ENCODE results near the gene DERL3. TPM values are rescaled to one million over a fixed set of nuclear protein-coding genes. Genes with fewer than 3 reads are reported as not detected.
"Not testable (repeated sequence)": the region's sequence is repeated elsewhere in the genome, so short reads cannot be mapped to it uniquely, and the experiment has no call there.

Gene DERL3
- polyA plus RNA-seq (ENCODE audit: insufficient read length): 0.66 TPM

DNA sequence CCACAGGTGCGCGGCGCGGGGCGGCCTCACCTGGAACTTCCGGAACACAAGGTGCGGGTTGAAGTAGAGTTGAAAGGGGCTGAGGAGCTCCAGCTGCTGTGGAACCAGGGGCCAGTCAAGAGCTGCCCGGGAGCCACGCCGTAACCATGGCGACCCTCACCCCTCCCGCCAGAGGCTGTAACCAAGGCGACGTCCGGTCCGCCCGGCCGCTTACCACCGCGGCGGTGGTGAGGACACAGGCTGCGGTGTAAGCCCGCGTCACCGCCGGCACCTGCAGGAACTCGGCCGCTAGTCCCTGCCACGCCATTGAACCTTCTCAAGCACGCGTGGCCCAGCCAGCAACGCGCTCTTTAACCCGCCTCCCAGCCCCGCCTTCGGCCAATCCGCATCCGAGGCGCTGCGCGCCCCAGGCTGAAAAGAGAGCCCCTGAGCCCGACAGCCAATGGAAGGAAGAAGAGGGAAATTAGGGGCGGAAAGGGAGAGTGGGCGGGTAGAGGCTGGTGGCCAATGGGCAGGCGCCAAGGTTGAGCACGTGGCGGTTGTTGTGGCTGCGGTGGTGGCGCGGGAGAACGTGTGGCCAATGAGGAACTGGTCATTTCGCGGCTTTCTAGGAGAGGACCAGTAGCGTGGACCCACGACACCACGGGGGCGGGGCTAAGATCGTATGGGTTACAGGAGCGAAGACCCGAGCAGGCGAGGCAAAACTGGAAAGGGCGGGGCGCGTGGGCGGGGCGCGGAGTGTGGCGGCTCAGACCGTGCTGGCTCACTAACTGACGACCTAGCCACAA, at the start of gene DERL3:
TSS of gene DERL3 (minus strand) at position 326 of the 788 bp plus-strand sequence. CDS start at position 307, 19 bp downstream.
- peak; percentile 65 for DNase-seq (ENCODE audit: low read depth)

DNA sequence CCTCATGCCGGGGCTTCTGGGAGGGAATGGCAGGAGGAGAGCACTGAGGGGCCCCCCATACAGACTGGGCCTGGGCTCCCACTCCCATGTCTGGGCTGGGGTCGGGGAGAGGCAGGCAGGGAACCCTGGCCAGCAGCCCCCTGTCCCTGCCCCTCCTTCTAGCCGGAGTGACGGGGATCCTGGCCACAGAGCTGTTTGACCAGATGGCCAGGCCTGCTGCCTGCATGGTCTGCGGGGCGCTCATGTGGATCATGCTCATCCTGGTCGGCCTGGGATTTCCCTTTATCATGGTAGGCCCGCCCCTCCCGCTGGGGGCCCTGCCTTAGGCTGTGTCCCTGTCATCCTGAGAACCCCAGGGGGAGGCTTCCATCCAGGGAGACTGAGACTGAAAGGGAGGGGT, 45.3 kb upstream of the DERL3 start:
- DNase-seq (ENCODE audit: low read depth): no peak

DNA sequence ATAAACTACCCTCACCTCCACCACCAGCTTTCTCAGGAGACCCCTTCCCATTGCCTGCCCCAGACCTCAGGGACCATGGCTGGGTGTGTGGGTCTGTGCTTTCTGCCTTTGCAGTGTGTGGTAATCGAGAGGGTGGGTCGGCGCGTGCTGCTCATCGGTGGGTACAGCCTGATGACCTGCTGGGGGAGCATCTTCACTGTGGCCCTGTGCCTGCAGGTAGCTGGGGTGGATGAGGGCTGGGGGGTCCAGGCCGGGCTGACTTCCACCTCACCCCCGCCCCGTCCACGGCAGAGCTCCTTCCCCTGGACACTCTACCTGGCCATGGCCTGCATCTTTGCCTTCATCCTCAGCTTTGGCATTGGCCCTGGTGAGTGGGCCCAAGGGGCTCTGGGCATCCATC, 44.9 kb upstream of the DERL3 start:
- no peak for DNase-seq (ENCODE audit: low read depth)

DNA sequence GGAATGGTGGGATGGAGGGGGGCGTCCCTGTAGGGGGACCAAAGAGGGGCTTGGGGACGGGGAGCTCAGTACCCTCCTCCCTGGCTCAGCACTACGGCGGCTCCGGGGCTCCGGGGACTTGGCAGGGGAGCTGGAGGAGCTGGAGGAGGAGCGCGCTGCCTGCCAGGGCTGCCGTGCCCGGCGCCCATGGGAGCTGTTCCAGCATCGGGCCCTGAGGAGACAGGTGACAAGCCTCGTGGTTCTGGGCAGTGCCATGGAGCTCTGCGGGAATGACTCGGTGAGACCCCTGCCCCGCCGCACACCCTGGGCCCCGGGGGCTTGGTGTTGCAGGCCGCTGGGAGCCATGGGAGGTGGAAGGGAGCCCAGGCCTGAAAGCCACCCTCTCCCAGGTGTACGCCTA, 43.6 kb upstream of the DERL3 start:
- DNase-seq (ENCODE audit: low read depth): no peak

DNA sequence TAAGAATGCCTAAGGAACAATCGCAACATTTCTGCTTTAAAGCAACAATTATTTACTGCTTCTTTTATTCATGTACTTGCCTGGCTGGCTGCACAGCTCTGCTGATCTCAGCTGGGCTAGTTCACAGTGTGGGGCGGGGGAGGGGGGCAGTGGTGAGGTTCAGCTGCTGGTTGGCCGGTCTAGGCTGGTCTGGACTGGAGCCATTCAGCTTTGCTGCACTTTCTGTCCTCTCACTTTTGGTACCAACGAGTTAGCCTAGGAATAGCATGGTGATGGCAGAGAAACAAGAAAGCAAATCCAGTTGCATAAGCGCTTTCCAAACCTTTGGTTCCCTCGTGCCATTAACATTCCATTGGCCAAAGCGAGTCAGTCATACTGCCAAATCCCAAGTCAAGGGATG, 39.4 kb upstream of the DERL3 start:
- DNase-seq (ENCODE audit: low read depth): no peak

DNA sequence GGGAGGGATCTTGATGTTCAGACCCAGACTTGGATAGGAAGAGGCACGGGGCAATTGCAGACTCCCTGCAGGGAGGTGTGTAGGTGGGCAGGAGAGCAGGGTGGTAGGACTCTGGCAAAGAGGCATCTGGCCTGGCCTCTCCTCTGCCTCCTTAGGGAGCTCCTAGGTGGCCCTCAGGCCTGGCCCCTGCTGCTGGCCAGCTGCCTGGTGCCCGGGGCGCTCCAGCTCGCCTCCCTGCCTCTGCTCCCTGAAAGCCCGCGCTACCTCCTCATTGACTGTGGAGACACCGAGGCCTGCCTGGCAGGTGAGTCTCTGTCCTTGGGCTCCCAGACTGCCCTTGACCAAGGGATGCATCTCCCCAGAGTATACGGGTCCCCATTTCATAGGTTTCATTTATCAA, 38.8 kb upstream of the DERL3 start:
- no peak for DNase-seq (ENCODE audit: low read depth)

DNA sequence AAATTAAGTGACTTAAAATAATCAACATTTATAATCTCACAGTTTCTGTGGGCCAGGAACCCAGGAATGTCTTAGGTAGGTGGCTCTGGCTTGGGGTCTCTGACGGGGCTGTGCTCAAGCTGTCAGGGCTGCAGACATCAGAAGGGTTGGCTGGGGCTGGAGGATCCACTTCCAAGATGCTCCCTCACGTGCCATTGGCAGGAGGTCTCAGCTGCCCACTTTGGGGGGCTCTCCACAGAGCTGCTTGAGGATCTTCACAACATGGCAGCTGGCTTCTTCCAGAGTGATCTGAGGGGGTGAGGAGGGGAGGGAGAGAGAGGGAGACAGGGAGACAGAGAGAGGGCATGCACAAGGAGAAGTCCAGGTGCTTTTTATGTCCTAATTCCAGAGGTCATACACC, 37.0 kb upstream of the DERL3 start:
- DNase-seq (ENCODE audit: low read depth): no peak

DNA sequence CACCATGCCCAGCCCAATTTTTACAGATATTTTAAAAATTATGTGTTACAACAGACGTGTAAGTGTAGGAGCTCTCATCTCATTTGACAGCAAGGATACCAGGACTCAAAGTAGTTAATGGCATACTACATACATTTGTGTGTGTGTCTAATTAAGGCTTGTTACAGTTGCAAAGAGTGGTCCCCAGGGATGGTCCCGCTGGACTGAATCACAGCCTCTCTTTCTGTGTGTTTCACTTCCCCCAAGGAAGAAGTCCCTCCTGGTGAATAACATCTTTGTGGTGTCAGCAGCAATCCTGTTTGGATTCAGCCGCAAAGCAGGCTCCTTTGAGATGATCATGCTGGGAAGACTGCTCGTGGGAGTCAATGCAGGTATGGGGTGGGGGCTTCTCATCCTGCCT, 36.1 kb upstream of the DERL3 start:
- DNase-seq (ENCODE audit: low read depth): no peak

DNA sequence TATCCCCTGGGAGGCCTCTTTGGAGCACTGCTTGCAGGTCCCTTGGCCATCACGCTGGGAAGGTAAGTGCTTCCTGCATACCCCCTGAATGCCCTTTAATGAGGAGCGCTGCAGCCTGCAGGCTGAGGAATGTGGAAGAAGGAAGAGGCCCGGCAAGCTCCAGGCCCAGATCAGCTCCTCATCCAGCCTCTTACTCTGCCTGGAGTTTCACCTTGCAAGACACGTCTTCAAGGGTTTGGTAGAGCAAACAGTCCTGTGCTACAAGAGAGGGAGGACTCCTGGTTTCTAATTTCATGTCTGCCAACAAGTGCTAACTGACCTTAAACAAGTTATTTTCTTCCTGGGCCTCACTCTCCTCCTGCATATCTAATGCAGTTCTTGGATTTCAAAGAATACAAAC, 29.8 kb upstream of the DERL3 start:
- no peak for DNase-seq (ENCODE audit: low read depth)

DNA sequence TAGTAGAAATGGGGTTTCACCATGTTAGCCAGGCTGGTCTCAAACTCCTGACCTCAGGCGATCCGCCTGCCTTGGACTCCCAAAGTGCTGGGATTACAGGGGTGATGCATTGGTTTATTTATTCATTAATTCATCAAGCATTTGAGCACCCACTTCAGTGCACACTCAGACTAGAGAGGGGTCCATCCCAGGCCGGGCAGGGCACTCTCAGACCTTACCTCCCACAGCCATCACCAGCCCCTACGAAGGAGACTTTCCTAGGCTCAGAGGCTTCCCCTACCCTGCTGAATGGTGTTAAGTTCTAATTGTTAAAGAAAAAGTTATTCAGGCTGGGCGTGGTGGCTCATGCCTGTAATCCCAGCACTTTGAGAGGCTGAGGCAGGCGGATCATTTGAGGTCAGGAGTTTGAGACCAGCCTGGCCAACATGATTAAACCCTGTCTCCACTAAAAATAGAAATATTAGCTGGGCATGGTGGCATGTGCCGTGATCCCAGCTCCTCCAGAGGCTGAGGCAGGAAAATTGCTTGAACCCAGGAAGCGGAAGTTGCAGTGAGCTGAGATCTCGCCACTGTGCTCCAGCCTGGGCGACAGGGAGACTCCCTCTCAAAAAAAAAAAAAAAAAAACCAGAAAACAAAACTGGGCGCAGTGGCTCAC, 25.8 kb upstream of the DERL3 start:
- DNase-seq (ENCODE audit: low read depth): not testable (repeated sequence)

DNA sequence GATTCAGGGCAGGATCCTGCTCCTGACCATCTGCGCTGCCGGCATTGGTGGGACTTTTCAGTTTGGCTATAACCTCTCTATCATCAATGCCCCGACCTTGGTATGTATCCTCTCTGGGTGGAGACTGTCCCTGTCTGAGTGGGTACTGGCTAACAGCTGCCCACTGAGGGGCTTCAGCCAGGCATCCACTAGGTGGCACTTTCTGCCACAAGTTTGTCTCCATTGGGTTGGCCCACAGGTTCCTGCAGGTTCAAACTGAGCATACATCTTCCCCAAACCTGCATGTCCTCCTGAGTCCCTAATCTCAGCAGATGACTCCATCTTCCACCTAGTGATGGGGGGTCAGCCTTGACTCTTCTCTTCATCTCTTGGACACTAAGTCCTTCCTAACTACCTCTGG, 23.3 kb upstream of the DERL3 start:
- DNase-seq (ENCODE audit: low read depth): no peak

DNA sequence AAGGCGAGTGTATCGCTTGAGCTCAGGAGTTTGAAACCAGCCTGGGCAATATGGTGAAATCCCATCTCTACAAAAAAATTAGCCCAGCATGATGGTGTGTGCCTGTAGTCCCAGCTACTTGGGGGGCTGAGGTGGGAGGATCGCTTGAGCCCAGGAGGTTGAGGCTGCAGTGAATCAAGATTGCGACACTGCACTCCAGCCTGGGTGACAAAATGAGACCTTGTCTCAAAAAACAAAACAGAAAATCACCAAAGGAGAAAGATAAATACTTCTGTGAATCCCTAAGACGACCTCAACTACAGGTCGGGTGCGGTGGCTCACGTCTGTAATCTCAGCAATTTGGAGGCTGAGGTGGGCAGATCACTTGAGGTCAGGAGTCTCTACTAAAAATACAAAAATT, 21.4 kb upstream of the DERL3 start:
- not testable (repeated sequence) for DNase-seq (ENCODE audit: low read depth)

DNA sequence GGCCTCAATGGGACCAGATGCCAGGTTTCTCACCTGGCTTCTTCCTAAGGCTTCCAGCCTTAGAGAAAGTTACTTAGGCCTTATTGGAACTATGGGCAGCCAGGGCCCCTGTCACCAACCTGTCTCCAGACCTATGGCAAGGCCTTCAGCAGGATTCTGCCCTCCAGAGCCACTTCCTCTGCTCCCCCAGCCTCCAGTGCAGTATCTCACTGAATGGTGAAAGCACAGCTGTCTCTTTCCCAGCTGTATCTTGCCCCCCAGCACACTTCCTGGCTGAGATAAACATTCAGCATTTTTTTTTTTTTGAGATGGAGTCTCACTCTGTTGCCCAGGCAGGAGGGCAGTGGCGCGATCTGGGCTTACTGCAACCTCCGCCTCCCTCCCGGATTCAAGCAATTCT, 20.4 kb upstream of the DERL3 start:
- DNase-seq (ENCODE audit: low read depth): no peak

DNA sequence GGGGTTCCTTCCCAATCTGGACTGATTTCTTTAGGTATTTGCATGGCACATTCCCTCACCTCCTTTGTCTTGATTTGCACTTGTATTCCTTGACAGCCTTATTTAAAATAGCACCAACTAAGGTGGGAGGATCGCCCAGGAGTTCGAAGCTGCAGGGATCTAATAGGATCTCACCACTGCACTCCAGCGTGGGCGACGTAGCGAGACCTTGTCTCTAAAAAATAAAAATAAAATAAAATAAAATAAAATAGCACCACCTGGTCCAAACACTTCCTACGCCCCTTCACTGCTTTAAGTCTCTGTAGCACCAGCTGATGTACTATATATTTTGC, 19.6 kb upstream of the DERL3 start:
- no peak for DNase-seq (ENCODE audit: low read depth)

DNA sequence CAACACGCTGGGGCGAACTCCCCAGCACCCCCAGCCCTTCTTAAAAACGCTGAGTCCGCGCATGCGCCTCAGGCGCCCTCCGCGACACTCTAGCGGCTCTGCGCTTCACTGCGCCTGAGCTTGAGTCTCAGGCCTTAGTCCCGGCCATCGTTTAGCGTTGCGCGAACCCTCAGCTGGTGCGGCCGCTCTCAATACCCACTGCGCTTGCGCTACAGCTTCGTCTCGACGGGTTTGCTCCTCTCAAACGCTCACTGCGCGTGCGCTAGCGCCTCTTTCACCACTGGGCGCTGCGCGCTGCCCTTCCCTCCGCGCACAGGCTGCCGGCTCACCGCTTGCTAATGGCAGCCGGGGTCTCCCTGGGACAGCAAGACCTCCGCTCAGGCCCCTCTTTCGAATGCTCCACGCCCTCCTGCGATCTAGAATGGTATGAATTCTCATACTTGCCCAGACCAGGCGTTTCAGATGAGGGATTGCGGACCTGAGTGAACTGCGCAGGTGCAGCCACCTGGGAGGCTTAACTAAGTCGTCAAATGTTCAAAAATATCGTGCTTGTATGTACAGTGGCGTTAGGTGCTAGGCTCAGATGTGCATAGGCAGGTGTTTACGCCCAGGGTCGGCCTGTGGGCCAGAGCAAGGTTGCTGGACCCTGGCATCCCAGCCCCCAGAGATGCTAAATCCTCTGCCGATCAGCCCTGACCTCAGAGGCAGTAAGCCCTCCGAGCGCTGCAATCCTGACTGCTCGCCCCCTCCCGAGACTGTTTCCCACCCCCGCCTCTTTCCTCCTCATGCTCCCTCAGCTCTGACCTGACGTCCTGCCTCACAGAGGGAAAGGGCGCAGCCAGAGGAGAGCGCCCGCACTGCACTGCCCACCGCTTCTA, 19.0 kb upstream of the DERL3 start, which contains the start of gene SLC2A11:
TSS of gene SLC2A11 (plus strand) at position 270 of the 878 bp plus-strand sequence. CDS start at position 395, 125 bp downstream.
- peak; percentile 98 for DNase-seq (ENCODE audit: low read depth)

DNA sequence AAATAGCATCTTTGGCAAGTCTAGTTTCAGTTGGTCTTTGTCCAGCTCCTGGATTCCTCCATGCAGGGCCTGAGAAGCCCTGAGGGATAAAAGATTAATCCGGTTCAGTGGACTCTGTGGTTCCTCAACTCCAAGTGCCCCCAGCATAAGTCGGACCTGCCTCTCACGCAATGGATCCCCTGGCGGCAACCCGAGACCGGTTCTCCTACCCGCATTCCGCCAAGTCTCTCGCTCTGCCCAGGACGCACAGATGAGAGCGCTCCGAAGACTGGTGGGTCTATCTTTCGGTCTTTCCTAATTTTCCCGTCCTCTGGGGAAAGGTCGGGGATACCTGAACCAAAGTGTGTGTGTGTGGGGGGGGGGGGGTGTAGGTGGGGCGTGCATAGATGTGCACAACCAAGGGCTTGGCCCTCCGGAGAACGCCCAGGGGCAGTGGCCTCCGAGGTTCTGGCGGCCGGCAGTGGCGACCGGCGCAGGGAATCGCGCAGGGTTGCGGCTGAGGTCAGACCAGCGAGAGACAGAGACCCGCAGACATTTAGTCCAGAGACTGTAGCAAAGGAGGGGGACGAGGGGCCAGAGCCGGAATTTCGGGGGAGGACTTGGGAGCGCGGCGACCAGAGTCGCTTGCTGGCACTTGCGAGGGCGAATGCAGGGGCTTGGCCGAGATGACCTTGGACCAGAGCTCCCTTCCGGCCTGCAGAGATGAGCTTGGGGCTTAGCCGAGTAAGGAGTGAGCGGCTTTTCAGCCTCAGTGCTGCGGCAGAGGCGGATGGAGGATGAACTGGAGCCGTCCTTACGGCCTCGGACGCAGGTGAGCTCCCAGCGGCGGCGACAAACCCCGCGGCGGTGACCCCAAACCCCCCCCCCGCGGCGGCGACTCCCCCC, 18.2 kb upstream of the DERL3 start:
- DNase-seq (ENCODE audit: low read depth): no peak

DNA sequence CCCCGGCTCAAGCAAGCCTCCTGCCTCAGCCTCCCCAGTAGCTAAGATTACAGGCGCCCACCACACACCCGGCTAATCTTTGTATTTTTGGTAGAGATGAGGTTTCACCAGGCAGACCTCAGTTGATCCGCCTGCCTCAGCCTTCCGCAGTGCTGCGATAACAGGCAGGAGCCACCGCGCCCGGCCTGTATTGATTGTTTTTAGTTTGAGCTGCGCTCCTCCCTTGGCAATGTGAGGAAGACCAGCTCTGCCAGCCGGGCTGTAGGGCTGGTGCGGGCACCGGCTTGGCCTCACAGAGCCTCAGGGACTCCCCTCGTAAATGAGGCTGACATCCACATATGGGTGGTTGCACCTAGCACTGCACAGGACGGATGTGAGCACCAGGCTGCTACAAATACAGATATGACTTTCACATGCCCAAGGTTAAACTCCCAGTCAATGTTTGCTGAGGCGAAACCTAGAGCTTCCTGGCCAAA, 11.4 kb upstream of the DERL3 start:
- no peak for DNase-seq (ENCODE audit: low read depth)

DNA sequence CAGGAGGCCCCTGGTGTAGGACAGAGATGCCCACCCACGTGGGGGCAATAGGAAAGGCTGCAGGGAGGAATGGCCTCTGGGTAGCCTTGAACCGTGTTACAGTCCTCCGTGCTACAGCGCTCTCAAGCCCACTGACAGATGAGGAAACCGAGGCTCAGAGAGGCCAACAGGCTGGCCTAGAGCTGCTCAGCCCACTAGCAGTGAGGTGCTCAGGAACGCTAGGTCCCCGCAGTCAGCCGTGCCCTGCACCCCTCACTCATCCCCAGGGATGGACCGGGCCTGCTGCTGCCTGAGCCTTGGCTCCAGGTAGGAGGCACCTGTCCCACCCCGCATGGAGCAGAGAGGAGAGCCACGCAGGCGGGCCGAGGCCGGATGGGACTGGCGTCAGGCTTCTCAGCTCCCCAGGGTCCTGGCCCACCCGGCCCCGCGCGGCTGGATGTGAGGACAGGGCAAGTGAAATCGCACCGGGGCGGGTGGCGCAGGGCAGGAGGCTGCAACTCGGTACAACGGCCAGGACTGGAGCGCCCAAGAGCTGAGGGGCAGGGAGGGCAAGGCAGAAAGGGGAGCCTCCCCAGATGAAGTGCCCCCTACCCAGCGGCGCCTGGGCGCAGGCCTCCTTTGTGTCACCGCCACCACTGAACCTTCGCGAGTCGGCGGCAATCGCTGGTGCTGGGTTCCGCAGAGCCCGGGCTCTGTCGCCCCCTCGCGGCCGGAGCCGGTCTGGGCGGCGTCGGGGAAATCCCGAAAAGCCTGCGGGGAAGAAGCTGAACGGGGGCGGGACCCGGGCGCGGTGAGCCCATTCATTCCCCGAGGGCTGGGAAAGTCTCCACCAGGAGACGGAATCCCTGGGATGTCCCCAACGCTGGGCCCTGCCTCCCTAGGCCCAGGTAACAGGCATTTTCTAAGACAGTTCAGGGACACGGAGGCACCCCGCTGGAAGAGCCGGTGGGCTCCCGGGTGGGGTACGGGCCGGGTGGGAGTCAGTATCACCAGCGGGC, 10.5 kb upstream of the DERL3 start:
- DNase-seq (ENCODE audit: low read depth): no peak

DNA sequence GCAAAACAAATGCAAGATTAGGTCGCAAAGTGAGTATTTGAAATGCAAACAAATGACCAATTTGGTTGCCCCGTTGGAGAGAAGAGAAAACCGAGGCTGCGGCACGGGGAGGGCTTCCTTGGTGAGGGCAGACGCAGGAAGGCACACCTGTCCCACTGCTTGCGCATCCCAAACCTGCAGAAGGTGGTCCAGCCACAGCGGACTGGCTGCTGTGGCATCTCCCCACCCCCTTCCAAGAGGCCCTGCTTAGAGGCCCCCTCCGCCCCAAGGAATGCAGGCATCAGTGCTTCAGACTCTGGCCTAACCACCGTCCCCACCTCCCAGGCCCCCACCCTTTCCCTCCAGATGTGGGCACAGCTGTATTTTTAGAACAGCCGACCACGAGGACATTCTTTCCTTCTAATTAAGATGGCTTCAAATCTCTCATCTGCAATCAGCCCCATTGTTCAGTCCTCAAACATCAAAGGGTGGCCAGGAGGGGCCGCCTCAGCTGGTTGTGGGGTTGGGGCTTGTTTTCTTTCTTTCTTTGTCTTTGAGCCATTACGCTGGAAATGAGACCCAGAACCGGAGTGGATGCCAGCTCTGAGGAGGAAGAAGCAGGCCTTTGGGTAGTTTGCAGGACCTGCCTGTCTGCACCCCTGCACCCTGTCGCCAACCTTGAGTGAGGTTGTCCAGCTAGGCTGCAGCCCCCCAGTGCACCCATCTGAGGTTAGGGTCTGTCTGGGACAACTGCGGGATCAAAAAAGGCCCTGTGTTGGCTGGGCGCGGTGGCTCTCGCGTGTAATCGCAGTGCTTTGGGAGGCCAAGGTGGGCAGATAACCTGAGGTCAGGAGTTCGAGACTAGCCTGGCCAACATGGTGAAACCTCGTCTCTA, 9.4 kb upstream of the DERL3 start:
- no peak for DNase-seq (ENCODE audit: low read depth)
